Fibroblast of gingiva (primary cell): ENCODE data around the gene SCN4B.
"Not testable (repeated sequence)": the region's sequence is repeated elsewhere in the genome, so short reads cannot be mapped to it uniquely, and the experiment has no call there.

Source experiments
- DNase-seq: peaks from one replicate; pipeline ENCODE4 v3.0.0-alpha.2; 2011; ENCODE audit warnings: low read depth

Gene SCN4B

GRCh38 chr11:118152552-118153471 is at the start of gene SCN4B:
TSS of gene SCN4B (minus strand) at chr11:118152823. CDS start at chr11:118152673, 150 bp downstream.
- peak; percentile 14 for DNase-seq

GRCh38 chr11:118201966-118202365 is 49.3 kb upstream of the SCN4B start:
- DNase-seq = no peak

- DNase-seq = no peak
Measured at GRCh38 chr11:118200901-118201680, 48.5 kb upstream of the SCN4B start.

GRCh38 chr11:118200497-118200896 is 47.9 kb upstream of the SCN4B start:
- DNase-seq = no peak

- DNase-seq = no peak
Measured at GRCh38 chr11:118199135-118199534, 46.5 kb upstream of the SCN4B start.

- DNase-seq = peak; percentile 36
Measured at GRCh38 chr11:118198370-118198769, 45.7 kb upstream of the SCN4B start.

GRCh38 chr11:118194835-118195627 is 42.4 kb upstream of the SCN4B start:
- DNase-seq = peak; percentile 68

- DNase-seq = no peak
Measured at GRCh38 chr11:118193910-118194566, 41.4 kb upstream of the SCN4B start.

- not testable (repeated sequence) for DNase-seq
Measured at GRCh38 chr11:118192817-118193216, 40.2 kb upstream of the SCN4B start.

GRCh38 chr11:118190942-118191506 is 38.4 kb upstream of the SCN4B start:
- DNase-seq = not testable (repeated sequence)

GRCh38 chr11:118186346-118187107 is 33.9 kb upstream of the SCN4B start:
- DNase-seq = no peak

GRCh38 chr11:118184784-118185579 is 32.4 kb upstream of the SCN4B start:
- DNase-seq = no peak

- DNase-seq = not testable (repeated sequence)
Measured at GRCh38 chr11:118183691-118184090, 31.1 kb upstream of the SCN4B start.

GRCh38 chr11:118180300-118180703 is 27.7 kb upstream of the SCN4B start:
- DNase-seq = peak; percentile 20

GRCh38 chr11:118176778-118177134 is 24.1 kb upstream of the SCN4B start:
- DNase-seq = no peak

- no peak for DNase-seq
Measured at GRCh38 chr11:118175993-118176777, 23.6 kb upstream of the SCN4B start, which contains the start of gene SCN2B. TSS of gene SCN2B (minus strand) at chr11:118176639. CDS start at chr11:118176431, 208 bp downstream.

- DNase-seq = peak; percentile 52
Measured at GRCh38 chr11:118175031-118175992, 22.7 kb upstream of the SCN4B start.
